Measurements from ENCODE around the gene ANKRD6. TPM values are rescaled to one million over a fixed set of nuclear protein-coding genes. Genes with fewer than 3 reads are reported as not detected.

ANKRD6 gene
- total RNA-seq, 1 experiment from 2014 or later: 14.7 TPM

- BruUV-seq (replicated peaks): no TSS peak
- Mint-ChIP-seq H3K27ac (ENCODE audit: unreplicated experiment) (no peak overlapping the region), H3K36me3 (ENCODE audit: insufficient read depth, unreplicated experiment) (peaks cover 5% of the 10 kb centered on the region), H3K9me3 (ENCODE audit: low read depth, unreplicated experiment) (peaks cover 2% of the 10 kb centered on the region), H3K4me3 (ENCODE audit: low read depth, unreplicated experiment) (no peak overlapping the region), H3K4me1 (ENCODE audit: low read depth, unreplicated experiment) (no peaks in the 10 kb centered on the region), H3K27me3 (ENCODE audit: unreplicated experiment) (no peaks in the 10 kb centered on the region)
- no peak for DNase-seq
- intact Hi-C loops (cut with micrococcal nuclease; ENCODE audit: unreplicated experiment): loop anchor here (5.0 kb wide), 1 partner anchor 164 kb away; the partner anchor contains the start of gene ANKRD6
- TF ChIP-seq CTCF (IDR thresholded peaks at IDR 0.05; ENCODE audit: unreplicated experiment): no peak
- CTCF ChIA-PET: no interaction called here
Measured at GRCh38 chr6:89596484-89596883, 163.5 kb downstream of the ANKRD6 start.

GRCh38 chr6:89597372-89597771 is 164.4 kb downstream of the ANKRD6 start:
- no peak for DNase-seq
- peaks cover 5% of the 10 kb centered on the region for H3K36me3 Mint-ChIP-seq (ENCODE audit: insufficient read depth, unreplicated experiment)
- peaks cover 2% of the 10 kb centered on the region for H3K9me3 Mint-ChIP-seq (ENCODE audit: low read depth, unreplicated experiment)
- no peaks in the 10 kb centered on the region for H3K4me1 Mint-ChIP-seq (ENCODE audit: low read depth, unreplicated experiment)
- no peak overlapping the region for H3K4me3 Mint-ChIP-seq (ENCODE audit: low read depth, unreplicated experiment)
- CTCF ChIA-PET: interaction anchor here (1.3 kb wide), 1 partner anchor 163 kb away, joined by 5 read pairs; no protein-coding TSS in a partner anchor
- no peak overlapping the region for H3K27ac Mint-ChIP-seq (ENCODE audit: unreplicated experiment)
- H3K27me3 Mint-ChIP-seq (ENCODE audit: unreplicated experiment): no peaks in the 10 kb centered on the region
- TF ChIP-seq CTCF (IDR thresholded peaks at IDR 0.05; ENCODE audit: unreplicated experiment): no peak
- no TSS peak for BruUV-seq (replicated peaks)
- intact Hi-C loops (cut with micrococcal nuclease; ENCODE audit: unreplicated experiment): loop anchor here (5.0 kb wide), 1 partner anchor 165 kb away; the partner anchor contains the start of gene ANKRD6

GRCh38 chr6:89597988-89598387 is 165.0 kb downstream of the ANKRD6 start:
- intact Hi-C loops (cut with micrococcal nuclease; ENCODE audit: unreplicated experiment): loop anchor here (5.0 kb wide), 1 partner anchor 166 kb away; the partner anchor contains the start of gene ANKRD6
- peak; percentile 49 for DNase-seq
- peaks cover 2% of the 10 kb centered on the region for H3K9me3 Mint-ChIP-seq (ENCODE audit: low read depth, unreplicated experiment)
- no peak for TF ChIP-seq CTCF (IDR thresholded peaks at IDR 0.05; ENCODE audit: unreplicated experiment)
- peaks cover 5% of the 10 kb centered on the region for H3K36me3 Mint-ChIP-seq (ENCODE audit: insufficient read depth, unreplicated experiment)
- no TSS peak for BruUV-seq (replicated peaks)
- no peaks in the 10 kb centered on the region for H3K27me3 Mint-ChIP-seq (ENCODE audit: unreplicated experiment)
- H3K4me3 Mint-ChIP-seq (ENCODE audit: low read depth, unreplicated experiment): peak overlapping the region; percentile 5
- CTCF ChIA-PET: interaction anchor here (0.7 to 1.3 kb wide), 4 partner anchors 15 to 165 kb away, joined by 4 to 5 read pairs (median 4); partner anchors contain the start of gene ANKRD6
- H3K4me1 Mint-ChIP-seq (ENCODE audit: low read depth, unreplicated experiment): no peaks in the 10 kb centered on the region
- peak overlapping the region; percentile 14 for H3K27ac Mint-ChIP-seq (ENCODE audit: unreplicated experiment)

GRCh38 chr6:89599727-89600126 is 166.8 kb downstream of the ANKRD6 start:
- Mint-ChIP-seq H3K36me3 (ENCODE audit: insufficient read depth, unreplicated experiment) (peaks cover 5% of the 10 kb centered on the region), H3K9me3 (ENCODE audit: low read depth, unreplicated experiment) (peaks cover 2% of the 10 kb centered on the region), H3K27me3 (ENCODE audit: unreplicated experiment) (no peaks in the 10 kb centered on the region), H3K27ac (ENCODE audit: unreplicated experiment) (no peak overlapping the region), H3K4me1 (ENCODE audit: low read depth, unreplicated experiment) (no peaks in the 10 kb centered on the region), H3K4me3 (ENCODE audit: low read depth, unreplicated experiment) (no peak overlapping the region)
- BruUV-seq (replicated peaks): no TSS peak
- intact Hi-C loops (cut with micrococcal nuclease; ENCODE audit: unreplicated experiment): loop anchor here (5.0 kb wide), 1 partner anchor 167 kb away; the partner anchor contains the start of gene ANKRD6
- no peak for TF ChIP-seq CTCF (IDR thresholded peaks at IDR 0.05; ENCODE audit: unreplicated experiment)
- DNase-seq: no peak
- CTCF ChIA-PET: no interaction called here
